ENCODE data around the gene PRELID2.

PRELID2 gene

DNA sequence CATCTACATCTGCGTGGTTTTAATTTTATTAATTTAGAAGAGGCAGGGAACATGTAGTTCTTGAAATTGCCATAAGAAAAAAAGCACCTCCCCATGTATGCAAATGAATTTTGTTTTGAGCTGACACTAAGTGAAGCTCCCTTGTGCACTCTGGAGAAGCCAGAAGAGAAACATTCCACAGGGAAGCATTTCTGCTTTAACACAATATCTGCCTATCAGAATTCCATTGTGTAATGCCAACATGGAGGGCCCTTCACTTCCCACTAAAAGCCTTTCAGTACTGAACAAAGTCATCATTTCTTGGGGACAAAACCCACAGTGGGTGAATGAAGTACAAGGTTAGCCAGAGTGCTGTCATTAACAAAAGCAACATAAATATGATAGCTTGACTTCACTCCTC is 59.7 kb downstream of the PRELID2 start:
- TF ChIP-seq, protein P1, sequence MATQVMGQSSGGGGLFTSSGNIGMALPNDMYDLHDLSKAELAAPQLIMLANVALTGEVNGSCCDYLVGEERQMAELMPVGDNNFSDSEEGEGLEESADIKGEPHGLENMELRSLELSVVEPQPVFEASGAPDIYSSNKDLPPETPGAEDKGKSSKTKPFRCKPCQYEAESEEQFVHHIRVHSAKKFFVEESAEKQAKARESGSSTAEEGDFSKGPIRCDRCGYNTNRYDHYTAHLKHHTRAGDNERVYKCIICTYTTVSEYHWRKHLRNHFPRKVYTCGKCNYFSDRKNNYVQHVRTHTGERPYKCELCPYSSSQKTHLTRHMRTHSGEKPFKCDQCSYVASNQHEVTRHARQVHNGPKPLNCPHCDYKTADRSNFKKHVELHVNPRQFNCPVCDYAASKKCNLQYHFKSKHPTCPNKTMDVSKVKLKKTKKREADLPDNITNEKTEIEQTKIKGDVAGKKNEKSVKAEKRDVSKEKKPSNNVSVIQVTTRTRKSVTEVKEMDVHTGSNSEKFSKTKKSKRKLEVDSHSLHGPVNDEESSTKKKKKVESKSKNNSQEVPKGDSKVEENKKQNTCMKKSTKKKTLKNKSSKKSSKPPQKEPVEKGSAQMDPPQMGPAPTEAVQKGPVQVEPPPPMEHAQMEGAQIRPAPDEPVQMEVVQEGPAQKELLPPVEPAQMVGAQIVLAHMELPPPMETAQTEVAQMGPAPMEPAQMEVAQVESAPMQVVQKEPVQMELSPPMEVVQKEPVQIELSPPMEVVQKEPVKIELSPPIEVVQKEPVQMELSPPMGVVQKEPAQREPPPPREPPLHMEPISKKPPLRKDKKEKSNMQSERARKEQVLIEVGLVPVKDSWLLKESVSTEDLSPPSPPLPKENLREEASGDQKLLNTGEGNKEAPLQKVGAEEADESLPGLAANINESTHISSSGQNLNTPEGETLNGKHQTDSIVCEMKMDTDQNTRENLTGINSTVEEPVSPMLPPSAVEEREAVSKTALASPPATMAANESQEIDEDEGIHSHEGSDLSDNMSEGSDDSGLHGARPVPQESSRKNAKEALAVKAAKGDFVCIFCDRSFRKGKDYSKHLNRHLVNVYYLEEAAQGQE (IDR thresholded peaks at IDR 0.05; ENCODE audit: insufficient read depth in 1 of 2, low read depth in 2 of 2, low read length in 2 of 2), result no peak
- TF ChIP-seq SIN3A (IDR thresholded peaks at IDR 0.05; ENCODE audit: borderline replicate concordance, insufficient read depth, low read length), result no peak
- TF ChIP-seq TAF1 (IDR thresholded peaks at IDR 0.05; ENCODE audit: borderline replicate concordance, insufficient read depth, low read length), result no peak
- no peak for TF ChIP-seq POLR2AphosphoS5 (IDR thresholded peaks at IDR 0.05; ENCODE audit: low read depth, low read length)
- TF ChIP-seq FOXP2 (optimal IDR thresholded peaks at IDR 0.05; ENCODE audit: borderline replicate concordance, extremely low read depth, extremely low read length, insufficient read depth), result no peak

DNA sequence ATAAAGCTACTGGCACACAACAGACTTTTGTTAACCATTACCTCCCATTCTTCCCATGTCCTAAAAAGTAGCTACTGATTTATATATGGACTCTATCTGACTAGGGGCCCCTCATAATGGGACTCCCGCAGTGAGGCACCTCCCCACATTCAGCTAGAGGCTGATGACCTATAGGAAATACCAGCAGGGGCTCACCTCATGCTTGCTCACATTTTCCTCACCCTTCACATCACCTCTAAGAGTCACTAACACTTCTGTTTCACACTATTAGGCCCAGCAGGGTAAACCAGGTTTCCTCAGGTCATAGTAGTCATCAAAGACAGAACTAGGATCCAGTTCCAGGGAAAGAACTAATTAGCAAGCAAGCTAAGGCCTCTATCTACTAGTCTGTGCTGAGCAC is 60.7 kb downstream of the PRELID2 start:
- no peak for TF ChIP-seq POLR2AphosphoS5 (IDR thresholded peaks at IDR 0.05; ENCODE audit: low read depth, low read length)
- no peak for TF ChIP-seq TAF1 (IDR thresholded peaks at IDR 0.05; ENCODE audit: borderline replicate concordance, insufficient read depth, low read length)
- TF ChIP-seq, protein P1 (IDR thresholded peaks at IDR 0.05; ENCODE audit: insufficient read depth in 1 of 2, low read depth in 2 of 2, low read length in 2 of 2), result no peak
- TF ChIP-seq FOXP2 (optimal IDR thresholded peaks at IDR 0.05; ENCODE audit: borderline replicate concordance, extremely low read depth, extremely low read length, insufficient read depth), result no peak
- TF ChIP-seq SIN3A (IDR thresholded peaks at IDR 0.05; ENCODE audit: borderline replicate concordance, insufficient read depth, low read length), result no peak

DNA sequence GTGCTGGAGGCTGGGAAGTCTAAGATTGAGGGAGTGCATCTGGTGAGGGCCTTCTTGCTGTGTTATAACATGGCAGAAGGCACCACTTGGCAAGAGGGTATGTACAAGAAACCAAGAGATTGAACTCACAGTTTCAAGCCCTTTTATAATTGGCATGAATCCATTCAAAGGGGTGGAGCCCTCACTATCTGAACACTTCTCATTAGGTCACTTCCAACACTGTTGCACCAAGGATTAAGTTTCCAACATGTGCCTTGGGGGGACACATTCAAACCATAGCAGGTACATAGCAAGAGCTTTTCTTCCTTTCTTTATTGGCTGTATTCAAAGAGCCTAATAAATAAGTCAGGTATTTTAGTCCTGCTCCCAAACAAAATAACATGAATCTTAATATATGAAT is 62.7 kb downstream of the PRELID2 start:
- TF ChIP-seq, protein P1 (IDR thresholded peaks at IDR 0.05; ENCODE audit: insufficient read depth in 1 of 2, low read depth in 2 of 2, low read length in 2 of 2), result no peak
- TF ChIP-seq TAF1 (IDR thresholded peaks at IDR 0.05; ENCODE audit: borderline replicate concordance, insufficient read depth, low read length), result no peak

DNA sequence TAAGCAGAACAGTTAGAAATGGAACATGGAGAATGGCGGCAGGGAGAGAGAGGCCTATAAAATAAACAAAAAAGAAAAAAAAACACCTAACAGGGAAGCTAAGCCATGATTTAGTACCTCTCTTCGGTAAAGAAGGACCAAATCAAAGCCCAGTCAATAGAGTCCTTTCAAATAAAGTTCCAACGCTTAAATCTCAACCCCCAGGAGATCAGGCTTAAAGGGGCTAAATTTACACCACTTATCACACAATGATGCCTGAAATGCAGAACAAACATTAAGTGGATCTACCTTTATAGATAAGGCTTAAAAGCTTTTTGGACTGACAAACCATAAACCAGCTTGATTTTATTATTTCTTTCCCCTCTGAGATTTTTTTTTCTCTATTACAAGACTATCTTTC is 66.3 kb downstream of the PRELID2 start:
- TF ChIP-seq, protein P1 (IDR thresholded peaks at IDR 0.05; ENCODE audit: insufficient read depth in 1 of 2, low read depth in 2 of 2, low read length in 2 of 2), result no peak
- TF ChIP-seq FOXP2 (optimal IDR thresholded peaks at IDR 0.05; ENCODE audit: borderline replicate concordance, extremely low read depth, extremely low read length, insufficient read depth), result no peak
- no peak for TF ChIP-seq POLR2AphosphoS5 (IDR thresholded peaks at IDR 0.05; ENCODE audit: low read depth, low read length)
- TF ChIP-seq TAF1 (IDR thresholded peaks at IDR 0.05; ENCODE audit: borderline replicate concordance, insufficient read depth, low read length), result no peak
- TF ChIP-seq SIN3A (IDR thresholded peaks at IDR 0.05; ENCODE audit: borderline replicate concordance, insufficient read depth, low read length), result no peak

DNA sequence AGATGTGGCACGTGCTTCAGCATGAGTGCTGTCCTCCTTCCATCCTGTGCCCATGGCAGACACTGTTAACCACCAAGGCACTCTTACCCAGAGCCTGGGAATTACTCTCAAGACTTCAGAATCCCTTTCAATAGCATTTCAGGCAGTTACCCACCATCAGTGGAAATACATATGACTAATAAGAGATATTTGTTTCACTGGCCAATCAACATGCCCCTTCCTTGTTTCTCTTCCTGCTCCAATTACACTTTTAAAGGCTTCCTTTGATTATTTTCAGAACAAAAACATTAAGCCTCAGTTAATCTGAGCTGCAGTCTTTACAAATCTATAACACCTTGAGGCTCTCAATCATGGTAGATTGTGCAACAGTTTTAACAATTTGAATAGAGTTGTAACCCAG is 70.8 kb downstream of the PRELID2 start:
- TF ChIP-seq FOXP2 (optimal IDR thresholded peaks at IDR 0.05; ENCODE audit: borderline replicate concordance, extremely low read depth, extremely low read length, insufficient read depth) (no peak), SIN3A (IDR thresholded peaks at IDR 0.05; ENCODE audit: borderline replicate concordance, insufficient read depth, low read length) (no peak), POLR2AphosphoS5 (IDR thresholded peaks at IDR 0.05; ENCODE audit: low read depth, low read length) (no peak), TAF1 (IDR thresholded peaks at IDR 0.05; ENCODE audit: borderline replicate concordance, insufficient read depth, low read length) (no peak)
- TF ChIP-seq, protein P1 (IDR thresholded peaks at IDR 0.05; ENCODE audit: insufficient read depth in 1 of 2, low read depth in 2 of 2, low read length in 2 of 2), result no peak

Measured in PFSK-1 (cell line).